Bronchial epithelial cell (primary cell): ENCODE results near the gene UGP2. TPM values are rescaled to one million over a fixed set of nuclear protein-coding genes. Genes with fewer than 3 reads are reported as not detected.

ENCODE experiments used
- DNase-seq: peaks from one replicate; pipeline ENCODE4 v3.0.0-alpha.2; 2010; ENCODE audit warnings: low read depth
- FAIRE-seq: peaks from 2 replicates; lab custom pipeline; 2011; peaks lifted over from hg19 to GRCh38; lab: Jason Lieb, UNC
- H3K27me3 ChIP-seq: 2 replicates; pipeline ENCODE4 v1.5.1; 2011; ENCODE audit warnings: low read length; ENCODE audit not compliant: control insufficient read depth, insufficient read depth
- H3K36me3 ChIP-seq: 2 replicates; pipeline ENCODE4 v1.5.1; 2011; ENCODE audit warnings: low read length; ENCODE audit not compliant: control insufficient read depth, insufficient read depth
- H3K4me3 ChIP-seq: 2 replicates; pipeline ENCODE4 v1.5.1; 2011; ENCODE audit warnings: mild to moderate bottlenecking, low read depth, low read length, control low read depth
- total RNA-seq: library from RNA; depleted of rRNA; stranded (reverse); fragments of >200 nt; gene quantifications from 2 replicates; pipeline ENCODE4 v1.2.1, GENCODE V29; 2014
- TF ChIP-seq, protein P1 (sequence below): IDR thresholded peaks from 2 replicates; pipeline ENCODE4 v1.5.1; 2011; ENCODE audit warnings: mild to moderate bottlenecking, moderate library complexity, low read length, control low read depth, inconsistent platforms; ENCODE audit not compliant: insufficient read depth, severe bottlenecking

UGP2 gene
- total RNA-seq, 1 donor from 2014 or later: 127 TPM

DNA sequence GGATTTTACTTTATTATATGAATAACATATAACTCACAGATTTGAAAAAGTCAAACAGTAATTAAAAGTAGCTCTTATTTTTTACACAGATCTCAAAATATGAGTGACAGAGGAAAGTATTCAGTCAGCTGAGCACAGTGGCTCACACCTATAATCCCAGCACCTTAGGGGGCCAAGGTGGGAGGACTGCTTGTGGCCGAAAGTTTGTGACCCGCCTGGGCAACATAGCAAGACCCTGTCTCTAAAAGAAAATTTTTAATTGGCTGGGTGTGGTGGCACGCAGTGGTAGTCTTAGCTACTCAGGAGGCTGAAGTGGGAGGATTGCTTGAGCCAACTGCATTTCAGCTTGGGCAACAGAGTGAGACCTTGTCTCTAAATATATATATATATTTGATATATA, 19.2 kb upstream of the UGP2 start:
- H3K36me3 ChIP-seq: no peaks in the 10 kb centered on the region
- H3K4me3 ChIP-seq: no peak overlapping the region
- FAIRE-seq (no peak), DNase-seq (no peak)
- TF ChIP-seq, protein P1, sequence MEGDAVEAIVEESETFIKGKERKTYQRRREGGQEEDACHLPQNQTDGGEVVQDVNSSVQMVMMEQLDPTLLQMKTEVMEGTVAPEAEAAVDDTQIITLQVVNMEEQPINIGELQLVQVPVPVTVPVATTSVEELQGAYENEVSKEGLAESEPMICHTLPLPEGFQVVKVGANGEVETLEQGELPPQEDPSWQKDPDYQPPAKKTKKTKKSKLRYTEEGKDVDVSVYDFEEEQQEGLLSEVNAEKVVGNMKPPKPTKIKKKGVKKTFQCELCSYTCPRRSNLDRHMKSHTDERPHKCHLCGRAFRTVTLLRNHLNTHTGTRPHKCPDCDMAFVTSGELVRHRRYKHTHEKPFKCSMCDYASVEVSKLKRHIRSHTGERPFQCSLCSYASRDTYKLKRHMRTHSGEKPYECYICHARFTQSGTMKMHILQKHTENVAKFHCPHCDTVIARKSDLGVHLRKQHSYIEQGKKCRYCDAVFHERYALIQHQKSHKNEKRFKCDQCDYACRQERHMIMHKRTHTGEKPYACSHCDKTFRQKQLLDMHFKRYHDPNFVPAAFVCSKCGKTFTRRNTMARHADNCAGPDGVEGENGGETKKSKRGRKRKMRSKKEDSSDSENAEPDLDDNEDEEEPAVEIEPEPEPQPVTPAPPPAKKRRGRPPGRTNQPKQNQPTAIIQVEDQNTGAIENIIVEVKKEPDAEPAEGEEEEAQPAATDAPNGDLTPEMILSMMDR: no peak
- H3K27me3 ChIP-seq: no peaks in the 10 kb centered on the region

DNA sequence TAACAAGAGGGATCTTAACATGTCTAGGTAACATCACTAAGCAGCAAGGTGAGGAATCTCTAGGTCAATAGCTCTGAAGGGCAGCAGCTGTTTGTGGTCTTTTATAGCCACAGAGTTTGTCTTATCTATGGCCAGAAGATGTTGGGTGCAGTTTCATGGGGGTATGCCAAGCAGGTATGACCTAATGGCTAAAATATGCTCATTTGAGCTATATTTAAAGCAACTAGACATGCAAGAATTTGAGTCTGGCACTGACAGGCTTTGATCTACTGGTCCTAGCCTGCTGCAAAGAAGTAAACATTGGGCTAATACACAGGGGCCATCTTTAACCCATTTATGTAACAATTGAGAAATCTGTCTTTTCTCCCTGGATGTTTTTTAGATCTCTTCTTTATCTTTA, 13.9 kb upstream of the UGP2 start:
- DNase-seq: peak; percentile 48
- Histone ChIP-seq H3K36me3 (no peaks in the 10 kb centered on the region), H3K27me3 (no peaks in the 10 kb centered on the region), H3K4me3 (no peak overlapping the region)
- no peak for FAIRE-seq
- TF ChIP-seq, protein P1: no peak

GRCh38 chr2:63831176-63831575, 10.5 kb upstream of the UGP2 start:
- FAIRE-seq: no peak
- no peaks in the 10 kb centered on the region for H3K27me3 ChIP-seq
- DNase-seq: no peak
- no peaks in the 10 kb centered on the region for H3K36me3 ChIP-seq
- H3K4me3 ChIP-seq: no peak overlapping the region
- TF ChIP-seq, protein P1: no peak

DNA sequence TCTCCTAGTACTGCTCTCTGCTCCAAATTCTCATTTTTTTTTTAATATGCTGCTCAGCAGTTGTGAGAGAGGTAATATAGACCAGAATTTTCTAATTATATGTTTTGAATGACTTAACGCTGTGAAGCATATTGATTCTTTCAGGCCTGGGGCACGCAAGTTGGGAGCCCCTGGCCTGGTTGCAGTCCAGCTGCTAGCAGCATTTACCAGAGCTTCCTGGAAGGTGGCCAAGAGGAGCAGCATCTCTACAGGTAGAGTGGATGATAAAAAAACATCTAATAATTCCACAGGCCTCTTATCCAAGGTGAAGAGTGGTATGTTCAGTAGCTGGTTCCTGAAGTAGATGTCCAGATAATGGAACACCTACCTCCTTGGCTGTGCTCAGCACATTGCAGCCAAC, 7.3 kb upstream of the UGP2 start:
- no peaks in the 10 kb centered on the region for H3K27me3 ChIP-seq
- TF ChIP-seq, protein P1: no peak
- no peaks in the 10 kb centered on the region for H3K36me3 ChIP-seq
- H3K4me3 ChIP-seq: no peak overlapping the region
- DNase-seq (no peak), FAIRE-seq (no peak)

- Histone ChIP-seq H3K4me3 (no peak overlapping the region), H3K27me3 (no peaks in the 10 kb centered on the region), H3K36me3 (no peaks in the 10 kb centered on the region)
- no peak for FAIRE-seq
- TF ChIP-seq, protein P1: no peak
- DNase-seq: peak; percentile 42
These were observed 4.6 kb upstream of the UGP2 start for GRCh38 chr2:63837036-63837594.
